ENCODE measurements around the gene NACC2.

NACC2 gene

GRCh38 chr9:136006169-136006568 lies 88.9 kb downstream of the NACC2 start:
- no peaks in the 10 kb centered on the region for H3K9me3 Mint-ChIP-seq
- H3K36me3 Mint-ChIP-seq, result no peaks in the 10 kb centered on the region
- H3K4me3 Mint-ChIP-seq, result no peak overlapping the region
- no peaks in the 10 kb centered on the region for H3K27me3 Mint-ChIP-seq
- H3K27ac Mint-ChIP-seq, result no peak overlapping the region
- H3K4me1 Mint-ChIP-seq, result no peaks in the 10 kb centered on the region

GRCh38 chr9:136004712-136005111 lies 90.4 kb downstream of the NACC2 start:
- H3K4me1 Mint-ChIP-seq, result no peaks in the 10 kb centered on the region
- H3K27me3 Mint-ChIP-seq, result no peaks in the 10 kb centered on the region
- H3K36me3 Mint-ChIP-seq, result no peaks in the 10 kb centered on the region
- no peaks in the 10 kb centered on the region for H3K9me3 Mint-ChIP-seq
- H3K27ac Mint-ChIP-seq, result no peak overlapping the region
- no peak overlapping the region for H3K4me3 Mint-ChIP-seq

- Mint-ChIP-seq H3K27ac (no peak overlapping the region), H3K27me3 (no peaks in the 10 kb centered on the region), H3K4me3 (no peak overlapping the region), H3K36me3 (no peaks in the 10 kb centered on the region), H3K9me3 (no peaks in the 10 kb centered on the region), H3K4me1 (no peaks in the 10 kb centered on the region)
Observed at GRCh38 chr9:136004219-136004618, 90.9 kb downstream of the NACC2 start.

GRCh38 chr9:136003411-136004218 lies 91.5 kb downstream of the NACC2 start:
- Mint-ChIP-seq H3K27me3 (no peaks in the 10 kb centered on the region), H3K9me3 (no peaks in the 10 kb centered on the region), H3K4me3 (no peak overlapping the region), H3K27ac (no peak overlapping the region), H3K4me1 (no peaks in the 10 kb centered on the region), H3K36me3 (no peaks in the 10 kb centered on the region)

GRCh38 chr9:136002881-136003280 lies 92.2 kb downstream of the NACC2 start:
- H3K9me3 Mint-ChIP-seq, result no peaks in the 10 kb centered on the region
- H3K36me3 Mint-ChIP-seq, result no peaks in the 10 kb centered on the region
- no peak overlapping the region for H3K4me3 Mint-ChIP-seq
- no peaks in the 10 kb centered on the region for H3K4me1 Mint-ChIP-seq
- H3K27me3 Mint-ChIP-seq, result no peaks in the 10 kb centered on the region
- no peak overlapping the region for H3K27ac Mint-ChIP-seq

GRCh38 chr9:136002215-136002614 lies 92.9 kb downstream of the NACC2 start:
- H3K27ac Mint-ChIP-seq, result no peak overlapping the region
- no peaks in the 10 kb centered on the region for H3K4me1 Mint-ChIP-seq
- H3K36me3 Mint-ChIP-seq, result no peaks in the 10 kb centered on the region
- no peaks in the 10 kb centered on the region for H3K9me3 Mint-ChIP-seq
- H3K4me3 Mint-ChIP-seq, result no peak overlapping the region
- H3K27me3 Mint-ChIP-seq, result no peaks in the 10 kb centered on the region

GRCh38 chr9:136001231-136001630 lies 93.9 kb downstream of the NACC2 start:
- no peaks in the 10 kb centered on the region for H3K4me1 Mint-ChIP-seq

GRCh38 chr9:135998410-135999071 lies 96.5 kb downstream of the NACC2 start:
- H3K27me3 Mint-ChIP-seq, result no peaks in the 10 kb centered on the region
- no peaks in the 10 kb centered on the region for H3K9me3 Mint-ChIP-seq
- no peaks in the 10 kb centered on the region for H3K4me1 Mint-ChIP-seq
- H3K27ac Mint-ChIP-seq, result no peak overlapping the region
- H3K4me3 Mint-ChIP-seq, result no peak overlapping the region
- no peaks in the 10 kb centered on the region for H3K36me3 Mint-ChIP-seq

More at GRCh38 chr9:136001231-136001630, 93.9 kb downstream of the NACC2 start:
- Mint-ChIP-seq H3K36me3 (no peaks in the 10 kb centered on the region), H3K9me3 (no peaks in the 10 kb centered on the region), H3K27me3 (no peaks in the 10 kb centered on the region), H3K27ac (no peak overlapping the region), H3K4me3 (no peak overlapping the region)

- Mint-ChIP-seq H3K9me3 (no peaks in the 10 kb centered on the region), H3K27ac (no peak overlapping the region), H3K27me3 (no peaks in the 10 kb centered on the region), H3K4me1 (no peaks in the 10 kb centered on the region), H3K4me3 (no peak overlapping the region), H3K36me3 (no peaks in the 10 kb centered on the region)
Observed at GRCh38 chr9:135998016-135998380, 97.1 kb downstream of the NACC2 start.

- Mint-ChIP-seq H3K27me3 (no peaks in the 10 kb centered on the region), H3K4me1 (peaks cover 3% of the 10 kb centered on the region), H3K27ac (no peak overlapping the region), H3K4me3 (no peak overlapping the region), H3K36me3 (no peaks in the 10 kb centered on the region), H3K9me3 (no peaks in the 10 kb centered on the region)
Observed at GRCh38 chr9:135997090-135998015, 97.7 kb downstream of the NACC2 start.

GRCh38 chr9:135995816-135996215 lies 99.3 kb downstream of the NACC2 start:
- Mint-ChIP-seq H3K27me3 (no peaks in the 10 kb centered on the region), H3K9me3 (no peaks in the 10 kb centered on the region), H3K27ac (no peak overlapping the region), H3K4me1 (peaks cover 8% of the 10 kb centered on the region), H3K4me3 (no peak overlapping the region), H3K36me3 (no peaks in the 10 kb centered on the region)

GRCh38 chr9:135994501-135995192 lies 100.4 kb downstream of the NACC2 start:
- no peak overlapping the region for H3K4me3 Mint-ChIP-seq
- H3K9me3 Mint-ChIP-seq, result no peaks in the 10 kb centered on the region
- H3K27me3 Mint-ChIP-seq, result no peaks in the 10 kb centered on the region
- no peaks in the 10 kb centered on the region for H3K36me3 Mint-ChIP-seq
- no peak overlapping the region for H3K27ac Mint-ChIP-seq
- peaks cover 10% of the 10 kb centered on the region for H3K4me1 Mint-ChIP-seq

GRCh38 chr9:135993765-135994500 lies 101.2 kb downstream of the NACC2 start:
- Mint-ChIP-seq H3K36me3 (no peaks in the 10 kb centered on the region), H3K27ac (no peak overlapping the region), H3K4me3 (no peak overlapping the region), H3K9me3 (no peaks in the 10 kb centered on the region), H3K4me1 (peaks cover 13% of the 10 kb centered on the region), H3K27me3 (no peaks in the 10 kb centered on the region)

- no peak overlapping the region for H3K27ac Mint-ChIP-seq
- no peaks in the 10 kb centered on the region for H3K36me3 Mint-ChIP-seq
- H3K4me3 Mint-ChIP-seq, result no peak overlapping the region
- H3K9me3 Mint-ChIP-seq, result no peaks in the 10 kb centered on the region
- peaks cover 13% of the 10 kb centered on the region for H3K4me1 Mint-ChIP-seq
- no peaks in the 10 kb centered on the region for H3K27me3 Mint-ChIP-seq
Observed at GRCh38 chr9:135993409-135993742, 101.7 kb downstream of the NACC2 start.
